Motor neuron (in vitro differentiated cells): ENCODE measurements around the gene SERTAD1. TPM values are rescaled to one million over a fixed set of nuclear protein-coding genes. Genes with fewer than 3 reads are reported as not detected.

ENCODE experiments used
- ATAC-seq, 8 experiments: fragments of 200-7000 bp; cut with Tn5 transposase; replicated peaks in 6 of 8; 2 replicates each; pipeline ENCODE4 v1.8.0; 2021; ENCODE audit warnings: mild to moderate bottlenecking in 8 of 8, moderate library complexity in 8 of 8
- H3K27ac ChIP-seq, 2 donors: fragments of 250-450 bp; sonication (Bioruptor Pico); 2 replicates each; pipeline ENCODE4 v1.9.0; 2021; ENCODE audit warnings: antibody characterized with exemption in 2 of 2, mild to moderate bottlenecking in 2 of 2, moderate library complexity in 1 of 2
- H3K4me1 ChIP-seq, 2 donors: fragments of 250-450 bp; sonication (Bioruptor Pico); replicated peaks in 1 of 2; 2 replicates each; pipeline ENCODE4 v1.6.1; 2021; ENCODE audit warnings: antibody characterized with exemption in 2 of 2, mild to moderate bottlenecking in 2 of 2, moderate library complexity in 1 of 2
- H3K4me3 ChIP-seq, 5 donors: fragments of 250-450 bp; sonication (Bioruptor Pico); 2 replicates each; pipeline ENCODE4 v1.9.0; 2021; ENCODE audit warnings: antibody characterized with exemption in 5 of 5, mild to moderate bottlenecking in 5 of 5, moderate library complexity in 4 of 5
- WGBS, 10 experiments: fragments of 450-650 bp; shearing (Covaris generic); methylation state at CpG; one replicate each; pipeline ENCODE4 v1.0.0; 2022; 5-methylcytosine and 5-hydroxymethylcytosine counted together
- in situ Hi-C, 9 experiments: fragments of 400-800 bp; cut with MboI; loops; one replicate each; pipeline ENCODE4 v1.15.0; 2021; ENCODE audit warnings: low sequenced_read_pairs in 9 of 9, low pct_unique_long_range_greater_than_20kb in 2 of 9; ENCODE audit not compliant: unreplicated experiment in 9 of 9
- total RNA-seq, 8 experiments: library from RNA; unstranded; fragments of 300-600 nt; gene quantifications; 2 replicates each; pipeline versions ENCODE4 v1.2.3 to v1.2.4, GENCODE V29; 2022

Gene SERTAD1
- total RNA-seq, 8 experiments from 2014 or later, result 2.6 to 14.8 (median 3.5) TPM

- in situ Hi-C loops, result no loop called here
- Histone ChIP-seq H3K27ac (no peak overlapping the region), H3K4me1 (no peaks in the 10 kb centered on the region), H3K4me3 (no peak overlapping the region)
- WGBS, 10 experiments, result 71 to 96% (median 81%) methylated on average over 1 to 9 of the region's 10 CpGs; no CpG with 5 or more reads in 1 of the 10 experiments
- no peak for ATAC-seq
Observed at GRCh38 chr19:40387155-40387554, 38.6 kb downstream of the SERTAD1 start.

- Histone ChIP-seq H3K4me3 (no peak overlapping the region), H3K27ac (no peak overlapping the region), H3K4me1 (no peaks in the 10 kb centered on the region)
- 71 to 100% (median 94%) methylated on average over 1 to 12 of the region's 28 CpGs; no CpG with 5 or more reads in 3 of the 10 experiments for WGBS, 10 experiments
- ATAC-seq, result no peak
- in situ Hi-C loops, result no loop called here
Observed at GRCh38 chr19:40383668-40384248, 42.0 kb downstream of the SERTAD1 start.

- in situ Hi-C loops, result no loop called here
- WGBS, 10 experiments, result 100% methylated on average over 1 to 2 of the region's 3 CpGs; no CpG with 5 or more reads in 8 of the 10 experiments
- H3K4me1 ChIP-seq, result no peaks in the 10 kb centered on the region
- no peak overlapping the region for H3K27ac ChIP-seq
- H3K4me3 ChIP-seq, result no peak overlapping the region
- peak in 1 of 8 experiments; percentile 27 for ATAC-seq
Observed at GRCh38 chr19:40381321-40381720, 44.5 kb downstream of the SERTAD1 start.

GRCh38 chr19:40380199-40381037 lies 45.4 kb downstream of the SERTAD1 start:
- 80 to 100% (median 93%) methylated on average over 1 to 12 of the region's 37 CpGs; no CpG with 5 or more reads in 4 of the 10 experiments for whole genome bisulfite sequencing, 10 experiments
- Histone ChIP-seq H3K4me3 (no peak overlapping the region), H3K27ac (no peak overlapping the region), H3K4me1 (no peaks in the 10 kb centered on the region)
- ATAC-seq, result peak in 3 of 8 experiments; percentile 6 to 11 (median 10)
- in situ Hi-C loops, result no loop called here

GRCh38 chr19:40379446-40380198 lies 46.2 kb downstream of the SERTAD1 start:
- H3K4me1 ChIP-seq, result no peaks in the 10 kb centered on the region
- no peak for ATAC-seq
- 33 to 100% (median 87%) methylated on average over 1 to 6 of the region's 11 CpGs; no CpG with 5 or more reads in 3 of the 10 experiments for WGBS, 10 experiments
- no peak overlapping the region for H3K27ac ChIP-seq
- in situ Hi-C loops, result no loop called here
- H3K4me3 ChIP-seq, result no peak overlapping the region

GRCh38 chr19:40378509-40378908 lies 47.3 kb downstream of the SERTAD1 start:
- H3K4me3 ChIP-seq, result no peak overlapping the region
- H3K4me1 ChIP-seq, result no peaks in the 10 kb centered on the region
- no peak overlapping the region for H3K27ac ChIP-seq
- in situ Hi-C loops, result no loop called here
- peak in 6 of 8 experiments; percentile 14 to 32 (median 23) for ATAC-seq
- 93 to 100% methylated on average over 2 of the region's 2 CpGs; no CpG with 5 or more reads in 8 of the 10 experiments for WGBS, 10 experiments

GRCh38 chr19:40377876-40378385 lies 47.9 kb downstream of the SERTAD1 start:
- in situ Hi-C loops, result no loop called here
- Histone ChIP-seq H3K4me1 (no peaks in the 10 kb centered on the region), H3K4me3 (no peak overlapping the region), H3K27ac (no peak overlapping the region)
- peak in 3 of 8 experiments; percentile 9 to 13 (median 10) for ATAC-seq
- 90 to 100% (median 100%) methylated on average over 1 to 2 of the region's 25 CpGs; no CpG with 5 or more reads in 7 of the 10 experiments for WGBS, 10 experiments

- in situ Hi-C loops, result no loop called here
- ATAC-seq, result no peak
Observed at GRCh38 chr19:40376286-40376862, 49.4 kb downstream of the SERTAD1 start.

GRCh38 chr19:40374084-40374483 lies 51.7 kb downstream of the SERTAD1 start:
- no peak for ATAC-seq
- in situ Hi-C loops, result no loop called here
- 80 to 100% (median 92%) methylated on average over 1 to 7 of the region's 7 CpGs; no CpG with 5 or more reads in 4 of the 10 experiments for WGBS, 10 experiments
- Histone ChIP-seq H3K27ac (no peak overlapping the region), H3K4me3 (no peak overlapping the region), H3K4me1 (no peaks in the 10 kb centered on the region)

More at GRCh38 chr19:40376286-40376862, 49.4 kb downstream of the SERTAD1 start:
- Histone ChIP-seq H3K4me1 (no peaks in the 10 kb centered on the region), H3K27ac (no peak overlapping the region), H3K4me3 (no peak overlapping the region)
- WGBS, 10 experiments, result 88 to 100% (median 92%) methylated on average over 3 to 5 of the region's 17 CpGs; no CpG with 5 or more reads in 6 of the 10 experiments

- no peak overlapping the region for H3K27ac ChIP-seq
- no peak for ATAC-seq
- 90 to 100% (median 100%) methylated on average over 1 to 2 of the region's 5 CpGs; no CpG with 5 or more reads in 7 of the 10 experiments for WGBS, 10 experiments
Observed at GRCh38 chr19:40371802-40372122, 54.0 kb downstream of the SERTAD1 start.

More at GRCh38 chr19:40371802-40372122, 54.0 kb downstream of the SERTAD1 start:
- in situ Hi-C loops, result no loop called here
- Histone ChIP-seq H3K4me3 (no peak overlapping the region), H3K4me1 (peaks cover 6% of the 10 kb centered on the region in 2 donors)
